BLaER1 treated with 17β-estradiol and CSF1 and Interleukin-3, amounts not matched to agents 10 nM and 100 nM (cell line): ENCODE results near the gene CD164L2.
A peak's percentile ranks its signal among the peaks of the same experiment; 100 is the strongest.

Experiments
- H3K27ac ChIP-seq, 11 experiments: shearing (Covaris generic); formaldehyde crosslinking; 2 replicates each; pipeline ENCODE4 v1.8.1; 2022
- H3K27me3 ChIP-seq, 11 experiments: shearing (Covaris generic); formaldehyde crosslinking; 2 replicates each; pipeline ENCODE4 v1.8.1; 2022
- H3K36me3 ChIP-seq, 11 experiments: shearing (Covaris generic); formaldehyde crosslinking; 2 replicates each; pipeline ENCODE4 v1.8.1; 2022
- H3K4me1 ChIP-seq, 10 experiments: shearing (Covaris generic); formaldehyde crosslinking; 2 replicates each; pipeline ENCODE4 v1.8.1; 2022
- H3K4me2 ChIP-seq, 11 experiments: shearing (Covaris generic); formaldehyde crosslinking; 2 replicates each; pipeline ENCODE4 v1.8.1; 2022
- H3K4me3 ChIP-seq, 10 experiments: shearing (Covaris generic); formaldehyde crosslinking; 2 replicates each; pipeline ENCODE4 v1.8.1; 2022
- H3K9ac ChIP-seq, 11 experiments: shearing (Covaris generic); formaldehyde crosslinking; 2 replicates each; pipeline ENCODE4 v1.8.1; 2022
- H3K9me3 ChIP-seq, 11 experiments: shearing (Covaris generic); formaldehyde crosslinking; replicated peaks in 1 of 11; 2 replicates each; pipeline ENCODE4 v1.8.1; 2022
- H4K20me1 ChIP-seq, 11 experiments: shearing (Covaris generic); formaldehyde crosslinking; 2 replicates each; pipeline ENCODE4 v1.8.1; 2022
- Cebpa-rat ChIP-seq, 11 experiments: shearing (Covaris generic); IDR thresholded peaks; 2 replicates each; pipeline ENCODE4 v1.8.1; 2022

Gene CD164L2

DNA sequence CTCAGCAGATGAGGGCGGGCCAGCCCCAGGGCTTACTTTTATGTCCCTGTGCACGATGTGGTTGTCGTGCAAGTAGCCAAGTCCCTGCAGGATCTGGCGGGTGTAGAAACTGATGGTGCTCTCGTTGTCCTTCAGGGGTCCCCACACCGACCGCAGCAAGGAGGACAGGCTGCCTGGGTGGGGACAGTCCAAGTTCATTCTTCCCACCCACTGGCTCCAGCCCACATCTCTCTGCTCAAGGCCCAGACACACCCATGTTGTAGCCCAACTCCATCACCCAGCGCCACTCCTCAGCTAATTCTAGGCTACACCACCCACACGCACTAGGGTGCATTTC, 23.3 kb downstream of the CD164L2 start:
- Histone ChIP-seq H3K4me1 (peaks cover 37 to 71% (median 59%) of the 10 kb centered on the region in 10 experiments), H3K4me3 (peak overlapping the region in 8 of 10 experiments; percentile 49 to 68 (median 59); a peak in 9 of 20 replicates), H3K9ac (peak overlapping the region in 2 of 11 experiments; percentile 24 to 55; a peak in 3 of 22 replicates), H3K27ac (no peak overlapping the region), H3K9me3 (no peaks in the 10 kb centered on the region), H3K4me2 (peak overlapping the region; percentile 82 to 95 (median 89)), H3K36me3 (peaks cover 0 to 60% (median 0%) of the 10 kb centered on the region in 11 experiments; a peak in 9 of 22 replicates), H3K27me3 (peaks cover 0 to 22% (median 16%) of the 10 kb centered on the region in 11 experiments; a peak in 15 of 22 replicates), H4K20me1 (peaks cover 0 to 47% (median 0%) of the 10 kb centered on the region in 11 experiments; a peak in 3 of 22 replicates)
- no peak for TF ChIP-seq Cebpa-rat (IDR thresholded peaks at IDR 0.05)

DNA sequence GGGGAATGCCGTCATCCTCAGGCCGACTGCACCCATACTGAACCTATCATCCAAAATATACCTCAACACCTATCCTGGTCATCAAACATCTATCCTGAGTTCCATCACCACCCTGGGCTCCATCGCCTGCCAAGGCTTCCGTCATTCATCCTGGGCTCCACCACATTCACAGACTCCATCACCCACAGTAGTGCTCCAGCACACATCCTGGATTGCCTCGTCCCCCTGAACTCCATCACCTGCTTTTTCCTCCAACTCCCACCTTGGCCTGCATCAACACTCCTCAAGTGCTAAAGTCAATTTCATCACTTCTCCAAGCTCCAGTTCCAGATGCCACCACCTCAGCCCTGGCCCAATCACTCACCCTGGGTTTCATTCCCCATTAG, 24.2 kb downstream of the CD164L2 start:
- no peak overlapping the region for H3K9ac ChIP-seq
- H3K9me3 ChIP-seq: no peaks in the 10 kb centered on the region
- H3K4me1 ChIP-seq: peaks cover 29 to 62% (median 50%) of the 10 kb centered on the region in 10 experiments
- no peak overlapping the region for H3K4me3 ChIP-seq
- H3K4me2 ChIP-seq: peak overlapping the region in 3 of 11 experiments; percentile 82 to 86 (median 83); a peak in 5 of 22 replicates
- no peak overlapping the region for H3K27ac ChIP-seq
- no peak for TF ChIP-seq Cebpa-rat (IDR thresholded peaks at IDR 0.05)
- peaks cover 0 to 22% (median 16%) of the 10 kb centered on the region in 11 experiments; a peak in 15 of 22 replicates for H3K27me3 ChIP-seq
- peaks cover 0 to 43% (median 0%) of the 10 kb centered on the region in 11 experiments; a peak in 3 of 22 replicates for H4K20me1 ChIP-seq
- H3K36me3 ChIP-seq: peaks cover 0 to 53% (median 0%) of the 10 kb centered on the region in 11 experiments; a peak in 9 of 22 replicates

DNA sequence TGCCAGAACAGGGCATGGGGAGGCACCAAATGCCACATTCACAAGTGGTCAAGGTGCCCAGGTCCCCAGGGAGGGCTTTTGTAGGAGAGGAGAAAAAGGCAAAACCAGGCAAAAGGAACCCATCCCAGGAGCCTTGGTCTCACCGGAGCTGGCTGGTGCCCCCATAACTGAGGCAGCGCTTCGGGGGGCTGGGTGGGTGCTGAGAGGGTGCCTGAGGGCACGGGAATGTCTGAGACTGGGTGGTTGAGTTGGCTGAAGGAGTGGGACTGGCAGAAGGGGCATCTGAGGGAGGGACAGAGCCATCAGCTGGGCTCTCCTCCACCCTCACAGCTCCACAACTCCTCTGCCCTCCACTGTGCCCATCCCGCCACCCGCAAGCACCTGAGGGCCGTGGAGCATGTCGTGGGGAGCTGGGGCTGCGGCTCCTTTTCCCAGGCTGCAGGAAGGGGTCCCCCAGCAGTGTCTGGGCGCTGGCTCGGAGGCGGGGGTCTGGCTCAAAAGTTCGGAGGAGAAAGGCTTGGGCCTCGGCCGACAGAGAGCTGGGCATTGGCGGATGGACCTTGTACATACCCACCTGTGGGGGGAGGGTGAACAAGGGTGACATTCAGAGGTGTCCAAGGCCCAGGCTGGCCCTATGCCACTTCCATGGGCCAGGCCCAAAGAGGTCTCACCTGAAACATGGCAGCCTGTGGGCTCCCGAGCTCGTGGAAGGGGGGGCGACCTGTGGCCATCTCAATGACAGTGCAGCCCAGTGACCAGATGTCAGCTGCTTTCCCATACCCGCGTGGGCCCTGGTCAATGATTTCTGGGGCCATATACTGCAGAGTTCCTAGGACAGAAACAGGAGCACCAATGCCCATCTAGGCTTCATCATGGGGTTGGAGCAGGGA, 24.9 kb downstream of the CD164L2 start:
- peak overlapping the region; percentile 81 to 96 (median 90); a peak in 21 of 22 replicates for H3K4me2 ChIP-seq
- H3K9me3 ChIP-seq: no peaks in the 10 kb centered on the region
- peaks cover 0 to 22% (median 16%) of the 10 kb centered on the region in 11 experiments; a peak in 15 of 22 replicates for H3K27me3 ChIP-seq
- TF ChIP-seq Cebpa-rat (IDR thresholded peaks at IDR 0.05): no peak
- H3K36me3 ChIP-seq: peaks cover 0 to 52% (median 6%) of the 10 kb centered on the region in 11 experiments; a peak in 12 of 22 replicates
- no peak overlapping the region for H3K9ac ChIP-seq
- peaks cover 0 to 49% (median 0%) of the 10 kb centered on the region in 11 experiments; a peak in 4 of 22 replicates for H4K20me1 ChIP-seq
- H3K4me3 ChIP-seq: no peak overlapping the region
- H3K27ac ChIP-seq: no peak overlapping the region
- H3K4me1 ChIP-seq: peaks cover 29 to 56% (median 44%) of the 10 kb centered on the region in 10 experiments

DNA sequence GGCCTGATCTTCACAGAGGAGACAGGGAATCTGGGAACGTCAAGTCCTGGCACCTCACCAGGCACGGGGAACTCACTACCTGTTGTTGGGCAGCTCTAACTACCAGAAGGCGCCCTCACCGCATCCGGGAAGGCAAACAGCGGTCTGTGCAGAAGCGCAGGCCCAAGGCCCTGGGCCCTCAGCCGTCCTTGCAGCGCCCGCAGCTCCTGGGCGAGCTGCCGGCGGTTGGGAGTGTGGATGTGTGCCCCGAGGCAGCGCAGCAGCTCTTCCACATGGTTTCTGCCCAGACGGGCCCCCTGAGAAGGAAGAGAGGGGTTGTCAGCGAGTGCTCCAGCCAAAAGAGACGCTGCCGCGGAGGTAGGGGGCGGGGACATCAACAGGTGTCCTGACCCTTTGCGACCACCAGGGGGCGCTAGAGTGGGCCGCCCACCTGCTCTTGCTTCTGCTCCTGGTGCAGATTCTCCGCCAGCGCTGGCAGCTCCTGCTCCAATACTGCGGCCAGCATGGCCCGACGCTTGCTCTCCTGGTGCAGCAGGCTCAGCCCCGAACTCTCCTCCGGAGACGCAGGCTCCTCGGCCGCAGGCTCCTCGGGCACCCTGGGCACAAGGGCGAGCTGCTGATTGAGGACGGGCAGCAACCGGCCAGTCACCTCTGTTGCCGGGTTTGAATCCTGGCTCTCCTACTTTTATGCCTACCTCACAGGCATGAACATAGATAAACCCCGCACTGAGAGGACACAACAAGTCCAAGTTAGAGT, 25.7 kb downstream of the CD164L2 start:
- Histone ChIP-seq H3K4me1 (peaks cover 29 to 52% (median 41%) of the 10 kb centered on the region in 10 experiments), H3K9me3 (no peaks in the 10 kb centered on the region), H3K4me2 (peak overlapping the region; percentile 81 to 96 (median 90)), H3K36me3 (peaks cover 0 to 47% (median 9%) of the 10 kb centered on the region in 11 experiments; a peak in 13 of 22 replicates), H3K4me3 (peak overlapping the region in 8 of 10 experiments; percentile 25 to 48 (median 40); a peak in 8 of 20 replicates), H3K9ac (peak overlapping the region in 10 of 11 experiments; percentile 33 to 66 (median 54); a peak in 15 of 22 replicates), H4K20me1 (peaks cover 0 to 52% (median 0%) of the 10 kb centered on the region in 11 experiments; a peak in 4 of 22 replicates), H3K27me3 (peaks cover 0 to 22% (median 16%) of the 10 kb centered on the region in 11 experiments; a peak in 15 of 22 replicates), H3K27ac (peak overlapping the region in 6 of 11 experiments; percentile 28 to 53 (median 34); a peak in 5 of 22 replicates)
- no peak for TF ChIP-seq Cebpa-rat (IDR thresholded peaks at IDR 0.05)

DNA sequence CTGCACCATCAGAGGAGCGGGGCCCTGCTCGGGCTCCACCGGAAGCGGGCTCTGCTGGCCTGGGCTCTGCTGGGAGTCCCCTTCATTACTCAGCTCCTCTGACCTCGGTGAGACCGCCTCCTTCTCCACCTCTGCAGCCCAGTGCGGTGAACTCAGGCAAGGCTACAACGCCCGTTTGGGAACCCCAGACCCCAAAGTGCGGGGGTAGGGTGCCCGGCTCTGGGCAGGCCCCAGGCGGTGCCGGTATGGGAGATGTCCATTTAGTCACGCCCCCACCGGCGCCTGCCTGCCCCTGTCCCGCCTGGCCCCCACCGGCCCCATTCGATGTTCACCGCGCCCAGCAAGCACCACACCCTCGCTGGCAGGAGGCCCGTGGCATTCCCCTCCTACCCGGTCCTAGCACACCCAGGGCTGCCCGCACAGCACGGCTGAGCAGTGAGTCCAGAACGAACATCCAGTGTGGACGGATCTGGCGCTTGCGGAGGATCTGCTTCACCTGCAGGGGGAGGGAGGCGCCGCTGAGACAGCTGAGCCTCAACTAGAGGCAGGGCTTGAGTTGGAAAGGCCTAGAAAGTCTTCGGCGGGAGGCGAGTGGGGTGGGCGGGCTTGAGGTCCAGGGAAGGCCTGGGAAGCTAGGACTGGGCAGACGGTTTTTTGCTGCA, 26.4 kb downstream of the CD164L2 start:
- Histone ChIP-seq H4K20me1 (peaks cover 0 to 52% (median 0%) of the 10 kb centered on the region in 11 experiments; a peak in 4 of 22 replicates), H3K27ac (peak overlapping the region in 4 of 11 experiments; percentile 0 to 29 (median 6); a peak in 2 of 22 replicates), H3K27me3 (peaks cover 0 to 22% (median 16%) of the 10 kb centered on the region in 11 experiments; a peak in 15 of 22 replicates), H3K36me3 (peaks cover 0 to 40% (median 11%) of the 10 kb centered on the region in 11 experiments; a peak in 13 of 22 replicates), H3K9ac (peak overlapping the region in 8 of 11 experiments; percentile 33 to 66 (median 61); a peak in 12 of 22 replicates), H3K4me1 (peaks cover 29 to 52% (median 41%) of the 10 kb centered on the region in 10 experiments), H3K9me3 (no peaks in the 10 kb centered on the region), H3K4me2 (peak overlapping the region; percentile 81 to 96 (median 90)), H3K4me3 (peak overlapping the region in 2 of 10 experiments; percentile 34 to 43; a peak in 3 of 20 replicates)
- TF ChIP-seq Cebpa-rat (IDR thresholded peaks at IDR 0.05): no peak

DNA sequence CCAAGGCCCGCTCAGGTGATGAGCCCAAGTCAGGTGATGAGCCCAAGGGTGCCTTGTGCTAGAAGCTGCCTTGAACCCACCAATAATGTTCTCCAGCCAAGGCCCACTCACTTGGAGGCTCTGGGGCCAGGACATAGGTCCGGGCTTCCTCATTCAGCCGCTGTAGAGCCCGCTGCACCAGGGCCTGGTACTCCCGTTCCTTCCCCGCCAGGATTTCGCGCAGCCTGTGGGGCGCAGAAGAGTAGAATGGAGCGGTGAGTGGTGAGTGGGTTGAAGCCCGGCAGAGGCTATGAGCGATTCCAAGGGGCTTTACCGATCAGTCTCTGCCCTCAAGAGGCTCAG, 26.9 kb downstream of the CD164L2 start:
- no peaks in the 10 kb centered on the region for H3K9me3 ChIP-seq
- peak overlapping the region; percentile 81 to 96 (median 90) for H3K4me2 ChIP-seq
- peaks cover 29 to 49% (median 41%) of the 10 kb centered on the region in 10 experiments for H3K4me1 ChIP-seq
- peaks cover 3 to 45% (median 15%) of the 10 kb centered on the region in 11 experiments; a peak in 16 of 22 replicates for H3K36me3 ChIP-seq
- H3K4me3 ChIP-seq: 0 out of 20 replicates have a peak overlapping the region, but pooled peaks of 2 of the 10 experiments have one; percentile 31 to 43
- peaks cover 0 to 22% (median 16%) of the 10 kb centered on the region in 11 experiments; a peak in 15 of 22 replicates for H3K27me3 ChIP-seq
- H3K9ac ChIP-seq: peak overlapping the region in 5 of 11 experiments; percentile 31 to 66 (median 64); a peak in 4 of 22 replicates
- H4K20me1 ChIP-seq: peaks cover 0 to 48% (median 0%) of the 10 kb centered on the region in 11 experiments; a peak in 4 of 22 replicates
- TF ChIP-seq Cebpa-rat (IDR thresholded peaks at IDR 0.05): no peak
- H3K27ac ChIP-seq: 0 out of 22 replicates have a peak overlapping the region, but pooled peaks of 3 of the 11 experiments have one; percentile 0 to 9 (median 4)

DNA sequence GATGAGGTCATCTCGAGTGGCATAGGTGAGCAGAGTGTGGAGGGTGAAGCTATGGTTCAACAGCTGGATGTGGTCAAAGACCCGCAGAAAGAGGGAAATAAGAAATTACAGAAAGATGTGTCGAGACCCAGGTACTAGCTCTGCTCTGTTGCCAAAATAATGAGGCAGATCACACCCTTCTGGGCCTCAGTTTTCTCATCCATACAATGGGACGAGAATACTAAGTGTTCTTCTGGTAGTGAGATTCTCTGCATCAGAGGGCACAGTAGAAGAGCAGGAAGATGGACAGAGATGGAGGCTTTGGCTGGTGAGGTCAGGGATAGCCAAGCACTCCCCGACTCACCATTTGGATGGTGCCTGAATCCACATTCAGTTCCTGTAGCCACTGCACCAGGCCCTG, 27.4 kb downstream of the CD164L2 start:
- no peaks in the 10 kb centered on the region for H3K9me3 ChIP-seq
- peaks cover 26 to 44% (median 36%) of the 10 kb centered on the region in 10 experiments for H3K4me1 ChIP-seq
- no peak overlapping the region for H3K4me3 ChIP-seq
- 0 out of 22 replicates have a peak overlapping the region, but pooled peaks of 1 of the 11 experiments have one; percentile 15 for H3K9ac ChIP-seq
- H3K36me3 ChIP-seq: peaks cover 9 to 51% (median 20%) of the 10 kb centered on the region in 11 experiments; a peak in 19 of 22 replicates
- TF ChIP-seq Cebpa-rat (IDR thresholded peaks at IDR 0.05): no peak
- H3K27me3 ChIP-seq: peaks cover 0 to 18% (median 14%) of the 10 kb centered on the region in 11 experiments; a peak in 15 of 22 replicates
- no peak overlapping the region for H3K27ac ChIP-seq
- H3K4me2 ChIP-seq: peak overlapping the region in 8 of 11 experiments; percentile 86 to 96 (median 90); a peak in 9 of 22 replicates
- H4K20me1 ChIP-seq: peaks cover 0 to 42% (median 0%) of the 10 kb centered on the region in 11 experiments; a peak in 4 of 22 replicates
